Left lobe of liver (tissue), 2 donors: Measurements from ENCODE around the gene EDIL3. TPM values are rescaled to one million over a fixed set of nuclear protein-coding genes. Genes with fewer than 3 reads are reported as not detected.

Source experiments
- ATAC-seq: fragments of 200-7000 bp; cut with Tn5 transposase; one replicate; pipeline ENCODE4 v1.9.1; 2020; ENCODE audit warnings: mild to moderate bottlenecking, moderate library complexity
- DNase-seq: peaks from one replicate; pipeline ENCODE4 v3.0.0-alpha.2; 2020; ENCODE audit warnings: low spot score
- total RNA-seq: library from RNA; stranded (reverse); gene quantifications from one replicate; pipeline ENCODE4 v1.2.1, GENCODE V29; 2021
- donor health status: DM: no; HTN: no; CAD: no; lungs with moderate emphysema.
- donor health status: DM: no; HTN: yes; CAD: no.

Gene EDIL3
- total RNA-seq, 1 donor from 2014 or later = 0.20 TPM

DNA sequence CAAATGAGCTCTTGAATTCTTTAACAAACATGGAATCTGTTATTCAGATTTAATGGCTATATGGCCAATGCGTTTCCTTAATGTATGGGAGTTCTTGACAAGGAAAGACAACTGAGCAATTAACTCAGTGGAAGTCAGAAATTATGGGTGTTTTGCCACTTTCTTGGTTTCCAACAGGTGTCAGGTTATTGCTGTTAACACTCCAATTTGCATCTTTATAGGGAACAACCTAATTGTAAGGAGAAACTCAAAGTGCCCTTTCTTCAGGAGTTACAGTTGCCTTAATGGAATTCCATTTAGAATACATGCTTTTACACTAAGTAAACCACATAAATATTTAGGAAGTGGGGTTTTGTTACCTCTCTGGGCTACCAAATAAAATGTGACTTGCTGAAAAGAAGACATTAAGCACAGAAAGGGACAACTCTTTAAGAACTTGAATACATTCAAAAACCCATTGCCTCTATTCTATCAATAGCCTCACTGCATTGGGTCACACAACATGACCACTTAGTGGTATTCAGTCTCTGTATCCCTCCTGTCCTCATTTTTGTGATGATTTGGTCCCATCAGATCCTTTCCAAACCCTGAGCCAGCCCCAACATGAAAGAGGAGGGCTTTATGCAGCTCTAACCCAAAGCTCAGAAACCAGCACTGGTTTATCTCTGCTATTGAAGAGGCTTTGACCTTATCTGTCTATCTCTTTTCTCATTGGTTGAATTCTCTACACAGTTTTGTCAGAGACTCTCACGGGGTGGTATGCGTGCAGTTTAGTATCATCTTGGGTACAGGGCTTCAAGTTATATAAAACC lies 118.7 kb downstream of the EDIL3 start:
- ATAC-seq (no peak), DNase-seq (no peak)

DNA sequence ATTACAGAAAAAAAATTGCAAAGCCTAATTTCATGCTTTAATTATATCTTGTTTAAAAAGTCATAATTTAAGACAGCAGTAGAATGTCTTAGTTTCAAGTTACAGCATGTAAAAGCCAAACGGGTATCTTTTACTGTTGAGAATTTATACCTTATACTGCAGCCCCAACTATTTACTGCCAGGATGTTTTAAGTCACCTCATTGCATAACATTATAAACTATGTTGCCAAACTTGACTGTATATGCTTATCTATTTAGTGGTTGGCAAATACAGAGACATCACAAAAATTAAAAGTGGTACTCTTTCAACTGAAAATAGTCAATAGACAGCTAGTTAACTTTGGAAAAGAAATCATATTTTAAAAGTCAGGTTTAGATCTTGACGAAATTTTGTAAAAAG lies 119.5 kb downstream of the EDIL3 start:
- ATAC-seq (no peak), DNase-seq (no peak)

DNA sequence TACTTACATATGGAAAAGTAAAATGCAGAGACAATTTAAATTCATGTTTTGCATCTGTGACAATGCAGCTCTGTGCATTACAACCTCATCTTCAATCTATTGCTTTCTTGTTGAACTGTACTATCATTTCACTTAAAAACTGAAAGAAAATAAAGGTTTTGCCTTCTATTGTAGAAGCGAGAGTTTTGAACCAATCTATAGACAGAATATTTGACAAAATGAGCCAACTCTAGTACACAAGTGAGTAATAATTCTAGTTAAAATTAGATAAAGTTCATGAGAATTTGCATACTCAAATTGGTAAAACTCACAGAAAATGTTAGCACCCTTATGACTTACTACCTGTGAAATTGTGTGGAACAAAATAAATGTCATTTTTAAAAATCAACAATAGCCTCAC lies 123.7 kb downstream of the EDIL3 start:
- DNase-seq (no peak), ATAC-seq (no peak)

DNA sequence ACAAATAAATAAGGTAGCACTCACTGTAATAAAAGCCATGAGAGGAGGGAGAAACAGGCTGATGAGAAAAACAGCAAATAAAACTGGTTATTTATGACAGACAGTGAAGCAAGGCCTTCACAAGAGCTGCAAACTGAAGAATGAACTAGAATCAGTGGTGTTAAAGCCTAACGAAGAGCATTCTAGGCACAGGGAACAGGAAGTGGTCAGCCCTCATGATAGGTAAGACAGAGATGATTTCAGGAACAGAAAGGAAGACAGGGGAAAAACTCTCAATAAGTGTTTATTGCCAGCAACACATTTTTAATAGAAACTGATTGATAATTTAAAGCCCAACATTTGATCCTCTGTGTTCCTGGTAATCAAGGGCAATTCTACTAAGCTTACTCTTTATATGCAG lies 124.5 kb downstream of the EDIL3 start:
- DNase-seq = no peak

DNA sequence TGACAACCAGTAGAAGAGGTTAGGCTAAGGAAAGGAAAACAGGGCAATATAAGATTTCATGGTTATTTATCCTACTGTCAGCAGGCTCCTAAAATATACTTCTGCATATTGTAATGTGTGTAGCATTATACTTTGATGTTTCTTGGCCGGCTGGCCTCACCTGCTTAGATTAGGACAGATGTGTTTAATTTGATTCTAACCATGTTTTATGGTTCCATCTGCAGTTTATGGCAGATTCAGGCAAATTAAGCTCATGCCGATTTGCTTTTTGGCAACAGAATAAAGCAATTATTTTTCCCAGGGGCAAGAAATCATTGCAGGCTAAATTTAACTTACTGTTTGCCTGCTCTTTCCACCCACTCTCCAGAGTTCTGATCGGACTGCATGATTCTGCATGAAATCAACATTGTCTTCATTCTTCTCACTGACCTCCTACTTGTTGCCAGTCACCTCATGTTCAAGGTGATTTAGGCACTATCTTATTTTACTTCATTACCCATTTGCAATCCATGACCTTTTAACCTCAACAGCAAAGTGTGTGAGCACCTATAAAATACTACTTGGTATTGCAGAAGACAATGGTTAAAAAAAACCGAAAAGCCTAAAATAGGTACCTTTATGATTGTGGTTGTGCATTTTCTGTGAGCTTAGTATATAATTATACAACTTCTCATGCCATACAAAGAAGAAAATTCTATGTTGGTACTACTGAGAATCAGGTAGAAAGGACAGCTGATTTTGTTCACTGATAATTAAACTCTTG lies 125.2 kb downstream of the EDIL3 start:
- no peak for ATAC-seq
- no peak for DNase-seq

More for the DNA sequence above, 124.5 kb downstream of the EDIL3 start:
- ATAC-seq = no peak

DNA sequence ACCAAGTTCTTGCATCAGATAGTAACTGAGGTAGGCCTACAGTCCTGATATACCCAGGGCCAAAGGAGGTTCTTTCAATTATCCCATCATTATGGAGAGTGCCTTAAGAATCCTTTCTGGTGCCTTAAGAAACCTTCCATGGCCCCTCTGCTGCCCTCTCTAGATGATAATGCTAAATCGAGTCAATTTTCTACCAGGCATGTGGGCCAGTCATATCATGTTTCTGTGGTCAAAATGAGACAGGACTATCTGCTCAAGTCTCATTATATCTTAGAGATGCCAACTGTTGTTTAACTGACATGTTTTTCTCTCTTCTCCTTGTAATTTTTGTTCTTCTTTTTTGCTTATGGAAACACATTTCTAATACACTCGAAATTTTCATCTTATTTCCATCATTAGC lies 127.6 kb downstream of the EDIL3 start:
- DNase-seq = no peak
- no peak for ATAC-seq

DNA sequence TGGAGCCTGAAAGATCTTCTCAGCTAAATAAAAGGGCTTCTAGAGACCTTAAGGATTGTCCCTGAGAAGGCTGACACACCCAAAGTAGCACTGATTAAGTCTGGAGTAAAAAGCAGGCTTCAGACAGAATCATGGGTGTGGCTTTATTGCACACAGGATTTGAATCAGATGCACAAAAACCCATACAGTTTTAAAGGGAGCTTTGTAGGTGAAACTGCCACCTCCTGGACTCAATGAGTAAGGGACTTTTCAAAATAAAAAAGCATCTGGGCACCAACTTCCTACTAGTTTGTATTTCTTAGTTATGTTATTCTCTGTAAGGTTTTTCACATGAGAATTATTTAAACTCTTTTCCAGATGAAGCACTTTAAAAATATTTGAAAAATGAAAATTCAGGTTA lies 129.4 kb downstream of the EDIL3 start:
- DNase-seq (no peak), ATAC-seq (no peak)

DNA sequence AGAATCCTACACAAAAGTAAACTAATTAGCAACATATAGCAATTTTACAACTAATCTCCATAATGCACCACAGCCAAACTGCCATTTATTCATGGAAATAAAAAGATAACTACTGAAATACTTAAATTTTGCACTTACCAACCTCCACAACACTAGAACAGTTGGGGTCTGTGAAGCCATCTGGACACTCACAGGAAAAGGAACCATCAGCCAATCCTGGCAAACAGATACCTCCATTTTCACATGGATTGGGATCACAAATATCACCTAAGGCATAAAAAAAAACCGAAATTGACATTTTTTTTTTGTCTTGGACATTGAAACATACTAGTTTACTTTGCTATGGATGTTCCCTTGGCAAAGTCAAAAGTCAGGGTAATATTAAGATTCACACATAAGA lies 130.7 kb downstream of the EDIL3 start:
- no peak for ATAC-seq
- DNase-seq = no peak

DNA sequence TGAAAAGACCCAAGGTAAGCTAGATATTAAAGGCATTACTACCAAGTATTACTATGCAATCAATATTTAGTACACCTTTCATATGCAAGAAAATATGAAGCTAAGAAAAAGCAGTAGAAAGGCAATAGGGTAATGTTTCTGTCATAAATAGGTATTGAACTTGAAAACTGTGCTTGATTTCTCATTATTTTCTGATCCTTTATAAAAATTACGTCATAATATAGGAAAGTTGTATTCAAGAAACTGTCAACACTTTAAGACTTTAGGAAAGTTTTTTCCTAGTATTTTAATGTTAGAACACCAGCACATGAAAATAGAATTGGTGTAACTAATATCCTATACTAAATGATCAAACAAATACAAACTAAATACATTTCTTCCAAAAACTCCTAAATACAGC lies 133.2 kb downstream of the EDIL3 start:
- DNase-seq (no peak), ATAC-seq (no peak)

DNA sequence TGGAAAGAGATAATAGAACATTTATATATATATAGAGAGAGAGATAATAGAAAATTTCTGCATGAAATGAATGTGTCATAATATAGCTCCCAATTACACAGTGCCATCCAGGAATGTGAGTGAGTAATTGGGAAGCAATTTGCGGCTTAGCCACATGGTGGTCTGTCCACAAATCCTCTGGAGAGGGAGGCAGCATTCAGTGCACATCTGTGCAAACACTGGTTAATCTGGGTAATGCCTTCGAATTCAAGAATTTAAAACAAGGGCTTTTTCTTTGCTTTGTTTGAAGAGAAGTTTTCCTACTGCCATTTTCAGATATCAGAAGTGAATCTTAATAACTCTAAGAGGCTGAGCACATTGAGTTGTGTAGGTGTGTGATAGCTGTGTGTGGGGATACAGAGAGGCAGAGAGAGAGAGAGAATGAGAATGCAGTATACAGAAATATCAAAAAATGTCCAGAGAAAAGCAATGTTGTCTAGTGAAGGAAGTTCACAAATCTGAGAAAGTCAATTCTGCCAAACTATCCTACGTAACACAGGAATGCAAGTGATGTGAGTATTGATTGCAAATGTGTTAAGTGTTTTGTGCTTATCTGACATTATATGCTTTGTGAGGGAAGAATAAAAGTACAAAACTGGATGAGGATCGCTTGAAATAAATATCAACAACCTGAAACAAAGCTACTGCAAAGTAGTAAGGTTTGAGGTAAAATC lies 134.6 kb downstream of the EDIL3 start:
- DNase-seq (no peak), ATAC-seq (no peak)

DNA sequence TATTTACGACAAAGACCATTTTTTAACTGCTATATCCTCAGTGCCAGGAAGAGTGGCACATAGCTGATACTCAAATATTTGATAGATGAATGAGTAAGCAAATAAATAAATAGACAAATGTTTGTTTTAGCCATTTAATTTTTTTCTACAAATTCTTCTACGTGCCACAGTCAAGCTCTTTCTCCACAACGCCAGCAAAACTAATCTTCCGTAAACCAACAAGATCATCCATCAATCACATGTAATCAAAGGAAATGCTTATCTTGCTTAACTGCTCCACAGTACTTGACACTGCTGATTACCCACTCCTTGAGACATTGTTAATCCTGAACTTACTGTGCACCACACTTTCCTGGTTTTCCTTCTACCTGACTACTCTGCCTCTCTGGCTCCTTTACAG lies 136.7 kb downstream of the EDIL3 start:
- DNase-seq = no peak
- ATAC-seq = no peak

DNA sequence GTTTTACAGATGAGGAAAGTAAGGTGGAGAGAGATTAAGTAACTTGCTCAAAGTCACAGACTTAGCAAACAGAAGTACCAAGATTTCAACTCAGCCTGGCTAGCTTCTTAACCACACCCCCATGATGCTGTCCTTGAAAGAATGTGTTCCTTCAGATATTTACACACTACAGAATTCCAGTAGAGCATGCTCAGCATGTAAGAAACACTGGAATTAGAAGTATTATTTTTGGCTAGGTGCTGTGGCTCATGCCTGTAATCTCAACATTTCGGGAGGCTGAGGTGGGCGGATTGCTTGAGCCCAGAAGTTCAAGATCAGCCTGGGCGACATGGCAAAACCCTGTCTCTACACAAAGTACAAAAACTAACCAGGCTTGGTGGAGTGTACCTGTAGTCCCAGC lies 142.4 kb downstream of the EDIL3 start:
- no peak for DNase-seq
- ATAC-seq = no peak

DNA sequence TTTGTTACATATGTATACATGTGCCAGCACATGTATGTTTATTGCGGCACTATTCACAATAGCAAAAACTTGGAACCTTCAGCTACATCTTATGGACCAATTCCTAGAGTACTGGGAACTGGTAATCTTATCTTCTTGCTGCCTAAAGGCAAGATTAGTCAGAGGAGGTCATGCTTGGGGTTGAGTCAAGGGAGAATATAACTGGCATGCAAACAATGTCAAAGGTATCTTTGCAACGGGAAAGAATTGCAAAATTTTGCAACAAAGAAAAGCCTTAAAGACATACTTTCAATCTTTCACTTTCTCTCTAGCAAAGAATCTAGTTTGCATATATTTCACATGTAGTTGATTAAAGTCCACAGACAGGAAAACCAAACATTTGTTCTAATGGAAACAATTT lies 145.2 kb downstream of the EDIL3 start:
- DNase-seq (no peak), ATAC-seq (no peak)

DNA sequence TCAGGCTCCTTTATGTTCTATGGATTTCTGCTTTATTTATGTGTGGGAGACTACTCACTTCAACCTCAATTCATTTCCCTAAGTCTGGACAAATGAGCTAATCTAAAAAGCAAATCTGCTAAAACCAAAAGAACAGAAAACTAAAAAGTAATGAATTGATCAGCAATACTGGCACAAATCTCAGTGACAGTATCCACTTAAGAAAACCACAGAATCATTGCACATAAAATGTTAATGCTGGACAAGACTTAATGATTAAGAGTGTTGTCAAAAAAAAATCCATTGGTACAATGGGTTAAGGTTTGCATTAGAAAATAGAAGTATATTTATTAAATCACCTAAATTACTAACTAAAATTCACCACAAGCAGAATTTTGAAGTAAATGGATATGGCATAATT lies 147.6 kb downstream of the EDIL3 start:
- ATAC-seq (no peak), DNase-seq (no peak)

DNA sequence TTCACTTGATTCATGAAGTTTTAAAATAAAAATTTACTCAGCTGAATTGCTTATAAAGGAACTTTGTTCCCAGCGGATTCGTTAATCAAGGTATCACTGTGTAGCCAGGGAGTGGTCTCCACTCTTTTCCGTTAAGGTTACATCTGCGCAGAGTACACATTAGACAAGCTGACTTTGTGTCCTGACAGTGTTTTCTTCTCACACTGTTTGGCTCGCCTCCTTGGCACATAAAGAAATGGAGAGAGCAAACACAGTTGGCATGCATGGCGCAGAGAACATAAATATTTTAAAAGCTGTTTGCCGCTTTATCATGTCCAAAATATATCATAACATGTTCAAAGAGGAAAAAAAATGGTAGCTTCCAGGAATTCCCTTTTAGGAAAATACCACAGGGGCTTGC lies 153.2 kb downstream of the EDIL3 start:
- ATAC-seq (no peak), DNase-seq (no peak)

DNA sequence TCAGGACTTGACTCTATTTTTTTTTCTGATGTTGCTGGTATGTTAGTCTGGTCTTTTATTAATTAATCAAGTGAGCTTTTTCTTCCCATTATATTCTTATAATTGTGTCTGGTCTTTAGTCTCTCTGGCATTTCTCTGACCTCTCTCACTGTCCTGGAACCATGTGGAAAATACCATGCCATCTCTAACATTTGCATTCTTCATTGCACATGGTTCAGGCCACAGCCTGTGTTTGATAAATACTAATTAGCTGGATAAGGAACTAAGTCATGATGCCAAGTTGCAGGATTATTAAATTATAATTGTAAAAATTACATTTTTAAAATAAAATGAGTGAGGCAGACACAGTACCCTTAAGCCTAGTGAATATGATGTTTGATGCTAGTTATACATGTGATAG lies 155.6 kb downstream of the EDIL3 start:
- ATAC-seq (no peak), DNase-seq (no peak)

DNA sequence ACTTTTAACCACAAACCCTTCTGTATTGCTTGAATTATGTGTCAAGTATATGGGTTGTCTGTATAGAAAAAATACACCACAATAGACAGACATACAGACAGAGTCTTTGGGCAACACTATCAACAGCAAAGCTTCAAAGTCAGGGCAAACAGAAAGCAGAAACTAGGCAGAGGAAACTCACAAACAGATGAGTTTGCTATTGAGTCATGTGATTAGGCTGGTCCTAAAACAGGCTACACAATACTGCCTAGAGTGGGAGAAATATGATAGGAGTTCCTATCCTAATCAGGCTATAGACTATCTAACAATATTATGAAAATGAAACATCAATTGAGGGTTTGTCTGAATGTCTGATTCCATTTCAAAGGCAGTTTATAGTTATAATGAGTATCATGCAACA lies 156.4 kb downstream of the EDIL3 start:
- ATAC-seq = no peak
- DNase-seq = no peak

DNA sequence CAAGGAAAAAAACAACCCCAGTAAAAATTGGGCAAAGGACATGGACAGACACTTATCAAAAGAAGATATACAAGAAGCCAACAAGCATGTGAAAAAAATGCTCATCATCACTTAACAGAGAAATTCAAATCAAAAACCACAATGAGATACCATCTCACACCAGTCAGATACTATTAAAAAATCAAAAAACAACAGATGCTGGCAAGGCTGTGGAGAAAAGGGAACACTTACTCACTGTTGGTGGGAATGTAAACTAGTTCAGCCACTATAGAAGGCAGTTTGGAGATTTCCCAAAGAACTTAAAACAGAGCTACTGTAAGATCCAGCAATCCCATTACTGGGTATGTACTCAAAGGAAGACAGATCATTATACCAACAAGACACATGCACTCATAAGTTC lies 157.4 kb downstream of the EDIL3 start:
- no peak for DNase-seq
- no peak for ATAC-seq

DNA sequence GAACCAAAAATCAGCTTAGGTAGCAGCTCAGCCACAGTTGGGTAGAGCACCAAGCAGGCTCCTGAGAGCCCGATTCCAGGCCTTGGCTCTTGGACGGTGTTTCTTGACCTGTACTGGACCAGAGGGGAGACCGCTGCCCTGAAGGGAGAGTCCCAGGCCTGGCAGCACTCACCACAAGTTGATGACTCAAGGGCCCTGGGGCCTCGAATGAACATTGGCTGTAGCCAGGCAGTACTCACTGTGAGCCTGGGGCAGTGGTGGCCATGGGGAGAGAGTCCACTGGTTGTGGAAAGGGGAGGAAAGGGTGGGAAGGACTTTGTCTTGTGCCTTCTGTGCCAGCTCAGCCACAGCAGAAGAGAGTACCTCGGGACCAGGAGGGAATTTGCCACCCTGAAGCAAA lies 166.1 kb downstream of the EDIL3 start:
- no peak for DNase-seq
- ATAC-seq = no peak

DNA sequence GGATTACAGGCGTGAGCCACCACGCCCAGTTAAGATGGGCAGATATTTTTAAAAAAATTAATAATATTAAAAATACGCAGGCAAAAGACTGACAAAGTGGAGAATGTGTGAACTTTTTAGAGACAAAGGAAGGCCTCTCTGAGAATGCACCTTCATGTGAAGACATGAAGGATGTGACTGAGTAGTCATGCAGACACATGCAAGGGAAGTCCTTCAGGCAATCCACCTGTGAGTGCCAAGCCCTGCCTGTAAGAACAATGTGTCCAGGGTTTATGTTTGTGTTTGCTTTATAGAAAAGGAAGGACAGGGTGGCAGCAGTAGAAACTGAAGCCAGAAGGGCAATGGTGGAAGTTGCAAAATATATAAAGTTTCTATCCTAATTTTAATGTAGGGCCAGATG lies 169.2 kb downstream of the EDIL3 start:
- DNase-seq = no peak

DNA sequence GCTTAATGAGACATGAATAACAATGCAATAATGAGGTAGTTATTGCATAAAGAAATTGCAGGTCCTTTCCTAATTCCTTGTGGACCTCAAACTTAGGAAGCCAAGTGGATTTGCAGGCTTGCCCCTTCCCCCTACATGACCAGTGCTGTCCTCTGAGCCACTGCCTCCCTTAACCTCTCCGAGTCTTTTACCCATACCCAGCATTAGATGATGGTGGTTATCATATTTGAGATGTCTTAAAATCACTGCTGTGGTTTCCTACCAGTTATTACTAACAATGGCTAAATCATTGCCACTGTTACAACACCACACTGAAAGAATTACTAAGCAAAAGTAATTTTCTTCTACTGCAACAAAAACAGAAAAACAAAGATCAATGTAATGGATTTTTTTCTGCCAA lies 170.8 kb downstream of the EDIL3 start:
- ATAC-seq (no peak), DNase-seq (no peak)

More for the DNA sequence above, 169.2 kb downstream of the EDIL3 start:
- ATAC-seq = no peak

DNA sequence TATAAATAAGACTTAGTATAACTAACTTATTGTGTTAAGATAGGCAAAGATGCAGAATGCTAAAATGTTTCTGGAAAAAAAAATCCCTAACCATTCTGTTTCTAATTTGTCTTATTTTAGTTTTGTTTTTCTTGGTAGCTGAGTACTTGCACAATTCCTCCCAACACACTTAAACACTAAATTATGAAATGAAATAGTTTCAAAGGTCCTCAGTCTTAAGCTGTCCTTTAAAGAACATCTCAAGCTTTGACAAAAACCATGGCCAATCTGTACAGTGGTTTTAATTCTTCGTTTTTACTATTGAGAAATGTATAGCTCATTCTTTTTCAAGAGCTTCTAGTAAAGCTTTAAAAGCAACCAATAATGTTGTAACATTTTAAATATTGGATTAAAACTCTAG lies 171.5 kb downstream of the EDIL3 start:
- ATAC-seq (no peak), DNase-seq (no peak)
